ENCODE data around the gene CROCC2.

CROCC2 gene

DNA sequence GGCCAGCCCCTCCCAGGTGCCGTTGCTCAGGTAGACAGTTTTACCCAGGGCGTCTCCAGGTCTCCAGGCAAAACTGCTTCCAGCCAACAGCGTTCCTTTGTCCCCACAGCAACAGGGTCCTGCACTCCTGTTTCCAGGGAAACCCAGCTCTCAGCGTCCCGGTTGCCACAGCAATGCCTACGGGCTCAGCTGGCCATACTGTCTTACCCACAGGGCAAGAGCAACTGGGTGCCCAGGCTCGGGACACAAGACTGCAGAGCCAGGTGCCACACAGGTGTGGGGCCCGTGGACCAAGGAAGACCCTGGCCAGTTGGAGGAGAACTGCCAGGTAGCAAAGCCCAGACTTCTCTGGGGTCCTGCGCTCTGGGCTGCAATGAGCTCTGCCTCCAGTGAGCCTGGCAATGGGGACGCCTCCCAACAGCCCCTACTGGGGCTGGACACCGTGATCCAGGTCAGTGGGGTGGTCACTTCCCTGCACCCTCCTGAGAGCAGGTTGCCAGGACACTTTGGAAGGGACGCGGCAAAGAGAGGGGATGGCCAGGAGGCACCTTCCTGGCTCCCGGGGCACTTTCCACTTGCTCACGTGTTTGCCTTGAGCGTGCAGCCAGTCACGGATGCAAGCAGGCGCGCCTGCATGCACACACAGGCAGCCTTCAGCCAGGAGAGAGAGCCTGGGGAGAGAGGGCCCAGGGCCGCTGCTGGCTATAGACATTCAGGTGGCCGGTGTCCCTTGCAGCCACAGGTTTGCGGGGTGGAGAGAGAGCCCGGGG, at the start of gene CROCC2:
CROCC2 (plus strand) TSS at position 196 of the 770 bp plus-strand sequence; CDS start at position 374, 178 bp downstream.
- no peak for DNase-seq (ENCODE audit: low read depth in 2 of 2)

DNA sequence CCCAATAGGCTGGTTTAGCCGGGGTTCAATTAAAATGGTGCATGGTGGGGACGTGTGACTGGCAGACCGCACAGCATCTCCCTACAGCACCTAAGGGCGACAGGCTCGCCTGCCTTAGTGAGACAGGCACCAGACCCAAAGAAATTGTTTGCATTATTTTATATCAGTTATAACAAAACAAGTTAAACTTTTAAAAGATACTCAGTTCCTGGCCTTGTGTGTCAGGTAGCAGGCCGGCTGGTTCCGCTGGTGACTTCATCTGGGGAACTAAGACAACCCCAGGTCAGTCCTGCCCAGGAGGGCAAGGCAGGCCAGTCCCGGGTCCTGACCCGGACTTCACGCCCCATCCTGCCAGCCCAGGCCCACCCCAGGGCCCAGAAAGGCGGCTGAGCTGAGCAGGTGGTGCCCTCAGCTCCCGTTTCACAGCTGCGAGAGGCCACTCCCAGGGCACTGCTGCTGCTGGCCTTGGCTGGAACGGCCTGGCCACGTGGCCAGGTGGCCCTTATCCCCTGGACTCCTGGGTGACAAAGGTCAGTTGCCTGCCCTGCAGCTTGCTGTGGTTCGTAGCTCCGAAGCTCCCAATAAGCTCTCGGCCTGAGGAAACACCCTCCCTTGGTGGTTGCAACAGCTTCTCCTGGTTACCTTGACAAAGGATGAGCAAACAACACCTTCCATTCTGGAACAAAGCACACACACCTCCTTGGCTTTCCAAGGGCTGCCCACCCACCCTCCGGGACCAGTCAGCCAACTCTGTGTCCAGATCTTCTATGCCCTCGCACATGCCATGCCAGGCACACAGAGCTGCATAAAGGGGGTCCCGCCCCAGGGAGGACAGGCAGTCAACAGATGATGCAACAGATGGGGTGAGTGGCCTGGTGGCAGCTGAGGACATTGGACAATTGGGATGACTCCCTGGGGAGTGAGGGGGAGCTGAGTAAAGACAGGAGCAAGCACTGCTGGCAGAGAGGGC, 48.8 kb upstream of the CROCC2 start:
- no peak for DNase-seq (ENCODE audit: low read depth in 2 of 2)

DNA sequence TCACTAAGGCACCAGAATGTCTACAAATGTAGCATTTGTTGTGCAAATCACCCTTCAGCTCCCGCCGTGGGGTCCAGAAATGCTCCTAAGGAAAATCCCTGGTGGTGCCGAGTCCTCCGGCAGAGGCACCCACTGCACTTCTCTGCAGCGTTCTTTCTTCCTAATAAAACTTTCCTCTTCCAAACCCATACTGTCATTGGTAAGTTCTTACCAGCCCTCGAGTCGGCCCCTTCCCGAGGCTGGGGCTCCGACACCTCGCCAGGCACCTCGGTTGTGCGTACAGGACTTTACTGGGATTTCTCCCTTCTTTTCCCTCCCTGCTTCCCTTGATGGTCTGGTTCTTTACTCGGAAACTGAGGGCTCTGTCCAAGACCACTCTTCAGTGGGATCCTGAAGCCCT, 47.8 kb upstream of the CROCC2 start:
- DNase-seq (ENCODE audit: low read depth in 2 of 2), result no peak

DNA sequence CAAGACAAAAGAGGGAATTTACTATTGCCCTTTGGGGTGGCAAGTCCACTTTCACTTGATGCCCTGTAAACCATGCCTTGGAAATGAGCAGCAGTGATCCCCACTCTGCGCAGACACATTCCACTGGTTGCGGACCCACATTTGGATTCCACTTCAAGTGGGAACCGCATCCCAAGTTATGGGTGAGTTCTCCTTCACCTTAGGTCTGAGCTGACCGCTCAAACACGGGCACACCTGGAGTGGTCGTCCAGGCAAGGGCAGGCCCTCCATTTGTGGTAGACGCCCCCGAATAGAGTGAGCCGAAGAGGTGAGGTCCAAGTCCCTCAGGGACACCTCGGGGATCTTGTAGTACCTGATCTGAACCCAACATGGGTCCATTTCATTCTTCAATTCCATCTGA, 47.3 kb upstream of the CROCC2 start:
- DNase-seq (ENCODE audit: low read depth in 2 of 2), result no peak

DNA sequence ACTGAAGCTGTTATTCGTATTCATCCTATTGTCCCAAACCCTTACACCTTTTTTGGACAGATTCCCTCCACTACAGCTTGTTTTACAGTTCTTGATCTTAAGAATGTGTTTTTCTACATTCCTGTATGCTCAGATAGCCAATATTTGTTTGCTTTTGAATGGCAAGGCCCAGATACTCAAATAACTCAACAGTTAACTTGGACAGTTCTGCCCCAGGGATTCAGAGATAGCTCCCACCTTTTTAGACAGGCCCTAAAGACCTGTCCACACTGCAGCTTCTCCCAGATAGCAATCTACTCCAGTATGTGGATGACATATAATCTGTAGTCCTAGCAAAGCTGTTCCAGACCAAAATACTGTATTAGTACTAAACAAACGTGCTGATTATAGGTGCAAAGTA, 44.6 kb upstream of the CROCC2 start:
- no peak for DNase-seq (ENCODE audit: low read depth in 2 of 2)

DNA sequence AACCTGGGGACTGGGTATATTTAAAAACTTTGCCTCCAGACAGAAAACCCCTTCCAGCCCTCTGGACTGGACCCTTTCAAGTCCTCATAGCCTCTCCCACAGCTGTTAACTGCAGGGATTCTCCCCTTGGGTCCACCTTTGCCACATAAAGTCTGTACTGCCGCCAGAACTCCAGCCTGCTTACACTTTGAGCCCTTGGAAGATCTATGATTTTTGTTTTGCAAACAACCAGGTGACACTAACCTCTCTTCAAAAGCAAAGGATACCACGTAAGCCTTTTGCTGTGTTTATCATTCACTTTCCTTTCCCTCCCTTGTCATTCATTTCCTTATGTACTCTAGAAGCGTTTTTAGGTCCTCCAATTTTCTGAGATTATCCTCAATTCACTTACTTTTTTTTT, 41.7 kb upstream of the CROCC2 start:
- no peak for DNase-seq (ENCODE audit: low read depth in 2 of 2)

DNA sequence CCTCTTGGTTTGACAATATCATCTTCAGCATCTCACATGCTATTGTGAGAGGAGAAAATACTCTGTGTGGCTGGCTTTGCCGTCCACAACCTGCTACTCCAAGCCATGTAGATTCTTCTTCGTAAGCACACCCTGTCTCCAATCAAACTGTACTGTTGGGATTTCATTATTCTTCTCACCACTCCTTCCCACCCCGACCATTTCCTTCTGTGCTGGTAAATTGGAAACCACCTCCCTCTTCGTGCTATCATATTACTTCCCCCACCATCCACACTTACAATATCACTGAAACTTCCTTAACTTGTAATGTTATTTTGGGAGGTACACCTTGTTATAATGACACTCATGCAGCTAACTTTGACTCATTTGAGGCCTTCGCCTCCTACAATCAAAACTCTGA, 40.7 kb upstream of the CROCC2 start:
- DNase-seq (ENCODE audit: low read depth in 2 of 2), result no peak

DNA sequence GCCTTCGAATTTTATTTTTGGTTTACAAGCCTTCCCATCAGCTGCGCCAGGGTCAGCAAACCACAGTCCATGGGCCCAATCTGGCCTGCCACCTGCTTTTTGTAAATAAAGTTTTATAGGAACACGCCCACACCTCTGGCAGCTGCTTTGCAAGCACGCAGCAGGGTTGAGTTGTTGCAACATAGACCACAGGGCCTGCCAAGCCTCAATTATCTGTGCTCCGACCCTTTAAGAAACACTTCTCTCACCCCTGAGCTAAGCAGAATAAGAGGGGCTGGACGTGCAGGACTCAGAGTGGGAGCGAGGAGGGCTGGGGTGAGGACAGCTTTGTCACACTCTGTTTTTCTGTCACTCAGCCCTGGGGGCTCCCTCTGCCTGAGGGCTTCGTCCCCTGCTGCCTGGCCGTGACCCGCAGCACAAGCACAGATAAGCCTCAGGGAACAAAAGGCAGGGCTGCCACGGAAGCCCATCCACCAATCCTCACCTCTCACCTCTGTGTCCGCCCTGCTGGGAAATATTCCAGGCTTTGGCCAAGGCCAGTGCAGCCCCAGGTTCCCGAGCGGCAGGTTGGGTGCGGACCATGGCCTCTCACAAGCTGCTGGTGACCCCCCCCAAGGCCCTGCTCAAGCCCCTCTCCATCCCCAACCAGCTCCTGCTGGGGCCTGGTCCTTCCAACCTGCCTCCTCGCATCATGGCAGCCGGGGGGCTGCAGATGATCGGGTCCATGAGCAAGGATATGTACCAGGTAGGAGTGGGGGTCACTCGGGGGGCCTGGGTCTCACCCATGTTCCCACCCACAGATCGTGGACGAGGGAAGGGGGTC, 37.6 kb upstream of the CROCC2 start, which contains the start of gene AGXT:
AGXT (plus strand) TSS at position 539 of the 823 bp plus-strand sequence; CDS start at position 581, 42 bp downstream.
- no peak for DNase-seq (ENCODE audit: low read depth in 2 of 2)

DNA sequence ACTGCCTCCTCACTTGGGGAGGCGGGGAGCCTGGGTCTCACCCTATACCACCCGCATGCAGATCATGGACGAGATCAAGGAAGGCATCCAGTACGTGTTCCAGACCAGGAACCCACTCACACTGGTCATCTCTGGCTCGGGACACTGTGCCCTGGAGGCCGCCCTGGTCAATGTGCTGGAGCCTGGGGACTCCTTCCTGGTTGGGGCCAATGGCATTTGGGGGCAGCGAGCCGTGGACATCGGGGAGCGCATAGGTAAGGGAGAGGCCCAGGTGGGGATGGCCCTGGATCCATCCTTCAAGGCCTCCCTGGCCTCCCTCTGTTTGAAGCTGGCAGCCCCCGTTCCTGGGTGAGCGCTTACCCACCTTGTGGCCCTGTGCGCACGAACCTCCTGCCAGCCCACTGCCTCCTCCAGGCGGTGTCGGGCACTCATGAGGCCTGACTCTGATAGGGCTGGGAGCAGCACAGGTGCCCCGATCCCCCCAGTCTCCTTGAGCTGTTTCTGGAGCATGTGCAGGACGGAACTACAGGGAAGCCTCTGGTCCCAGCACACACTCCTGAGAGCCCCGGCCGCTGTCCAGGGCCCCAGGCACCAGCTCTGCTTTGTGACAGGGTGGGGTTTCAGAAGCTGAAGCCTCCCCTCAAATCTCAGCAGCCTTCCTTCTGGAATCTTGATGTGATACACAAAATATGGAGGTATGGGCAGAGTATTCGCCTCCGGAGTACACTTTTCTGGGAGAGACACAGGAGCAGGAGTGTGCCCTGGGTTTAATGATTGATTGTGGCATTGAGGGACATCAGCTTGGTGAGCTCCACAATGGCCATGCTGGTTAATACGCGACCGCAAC, 36.8 kb upstream of the CROCC2 start:
- DNase-seq (ENCODE audit: low read depth in 2 of 2), result no peak

DNA sequence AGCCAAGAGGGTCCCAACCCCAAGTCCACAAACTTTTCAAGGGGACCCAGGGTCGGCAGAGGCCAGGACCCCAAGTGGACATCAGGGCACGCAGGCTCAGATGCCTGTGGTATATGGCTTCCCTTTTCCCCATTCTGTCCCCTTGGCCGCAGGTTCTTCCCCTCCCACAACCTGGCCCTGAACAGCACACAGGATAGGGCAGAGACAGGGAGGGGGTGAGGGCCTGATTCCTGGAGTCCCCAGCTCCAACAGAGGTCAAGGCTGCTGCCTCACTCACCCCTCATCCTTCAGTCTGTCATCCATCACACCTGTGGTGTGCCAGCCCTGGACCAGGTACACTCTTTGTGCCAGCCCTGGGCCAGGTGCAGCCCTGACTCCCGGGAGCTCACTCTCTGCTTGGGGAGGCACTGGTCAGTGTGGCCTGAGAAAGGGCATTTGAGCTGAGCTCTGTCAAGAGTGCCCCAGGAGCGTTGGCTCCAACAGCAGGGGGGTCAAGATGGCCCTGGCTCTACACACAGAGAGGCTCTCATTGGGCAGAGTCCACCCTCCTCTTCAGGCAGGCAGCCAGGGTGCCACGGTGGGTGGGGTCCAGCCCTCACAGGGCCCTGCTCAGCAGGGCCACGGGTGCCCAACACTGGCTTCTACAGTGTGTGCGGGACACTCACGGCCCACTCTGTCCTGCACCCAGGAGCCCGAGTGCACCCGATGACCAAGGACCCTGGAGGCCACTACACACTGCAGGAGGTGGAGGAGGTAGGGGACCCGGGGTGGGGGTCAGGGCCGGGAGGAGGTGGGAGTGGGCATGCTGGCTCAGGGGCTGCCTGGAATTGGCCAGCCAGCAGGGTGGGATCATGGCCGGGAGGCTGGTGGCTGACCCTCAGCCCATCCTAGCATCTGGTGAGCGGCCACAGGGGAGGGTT, 35.9 kb upstream of the CROCC2 start:
- DNase-seq (ENCODE audit: low read depth in 2 of 2), result no peak

DNA sequence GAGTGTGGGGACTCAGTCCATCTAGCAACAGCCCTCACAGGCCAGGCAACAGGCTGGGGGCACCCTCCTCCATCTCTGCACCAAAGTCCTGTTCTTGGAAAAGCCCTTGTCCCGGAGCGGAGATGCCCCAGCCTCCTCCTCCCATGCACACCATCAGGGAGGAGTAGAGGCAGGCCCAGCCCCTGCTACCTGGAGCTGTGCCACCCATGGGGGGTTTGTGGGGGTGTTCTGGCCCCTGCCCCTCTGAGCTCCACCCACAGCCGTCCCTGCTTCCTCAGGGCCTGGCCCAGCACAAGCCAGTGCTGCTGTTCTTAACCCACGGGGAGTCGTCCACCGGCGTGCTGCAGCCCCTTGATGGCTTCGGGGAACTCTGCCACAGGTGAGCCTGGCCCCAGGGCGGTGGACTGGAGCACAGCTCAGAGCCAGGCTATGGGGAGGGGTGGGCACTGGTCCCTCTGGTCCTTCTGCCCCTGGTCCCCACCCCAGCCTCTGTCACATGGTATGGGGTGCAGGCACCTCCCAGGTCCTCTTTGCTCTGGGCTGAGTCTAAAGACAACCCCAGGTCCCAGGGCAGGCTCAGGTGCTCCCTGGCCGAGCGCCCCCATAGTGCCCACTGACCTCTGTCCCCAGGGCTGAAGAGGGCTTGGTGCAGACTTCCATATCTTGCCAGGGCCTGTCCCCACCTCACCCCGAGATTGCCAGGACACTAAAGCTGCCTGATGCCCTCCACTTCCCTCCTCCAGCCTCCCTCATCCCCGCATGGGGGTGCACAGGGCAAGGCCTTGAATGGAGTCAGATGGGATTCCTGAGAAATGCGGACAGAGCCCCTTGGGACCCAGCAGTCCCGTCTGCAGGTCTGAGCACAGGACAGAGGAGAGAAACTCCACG, 34.8 kb upstream of the CROCC2 start:
- no peak for DNase-seq (ENCODE audit: low read depth in 2 of 2)

DNA sequence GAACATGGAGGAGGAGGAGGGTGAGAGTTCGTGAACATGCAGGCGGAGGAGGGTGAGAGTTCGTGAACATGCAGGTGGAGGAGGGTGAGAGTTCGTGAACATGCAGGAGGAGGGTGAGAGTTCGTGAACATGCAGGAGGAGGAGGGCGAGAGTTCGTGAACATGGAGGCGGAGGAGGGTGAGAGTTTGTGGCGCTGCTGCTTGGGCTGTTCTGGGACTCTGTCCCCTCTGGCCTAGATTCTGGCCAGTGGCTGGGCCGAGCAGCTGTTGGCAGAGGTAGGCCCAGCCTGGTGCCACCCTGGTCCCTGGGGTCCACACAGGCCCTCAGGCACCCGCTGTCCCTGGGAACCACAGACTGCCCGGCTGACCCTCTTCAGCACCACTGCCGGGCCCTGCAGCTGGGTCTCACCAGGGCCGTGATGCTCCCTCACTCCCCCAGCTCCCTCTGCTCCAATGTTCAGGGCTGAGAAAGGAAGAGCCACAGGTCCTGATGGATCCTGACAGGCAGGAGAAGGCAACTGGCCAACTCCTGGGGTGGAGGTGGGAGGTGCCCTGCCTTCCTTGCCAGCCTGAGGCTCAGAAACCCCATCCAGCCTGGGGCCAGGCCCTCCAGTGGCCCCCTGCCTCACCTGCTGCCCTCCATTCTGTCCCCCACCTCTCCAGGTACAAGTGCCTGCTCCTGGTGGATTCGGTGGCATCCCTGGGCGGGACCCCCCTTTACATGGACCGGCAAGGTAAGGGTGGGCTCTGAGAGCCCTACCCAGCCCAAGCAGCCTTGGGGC, 33.6 kb upstream of the CROCC2 start:
- DNase-seq (ENCODE audit: low read depth in 2 of 2), result no peak

DNA sequence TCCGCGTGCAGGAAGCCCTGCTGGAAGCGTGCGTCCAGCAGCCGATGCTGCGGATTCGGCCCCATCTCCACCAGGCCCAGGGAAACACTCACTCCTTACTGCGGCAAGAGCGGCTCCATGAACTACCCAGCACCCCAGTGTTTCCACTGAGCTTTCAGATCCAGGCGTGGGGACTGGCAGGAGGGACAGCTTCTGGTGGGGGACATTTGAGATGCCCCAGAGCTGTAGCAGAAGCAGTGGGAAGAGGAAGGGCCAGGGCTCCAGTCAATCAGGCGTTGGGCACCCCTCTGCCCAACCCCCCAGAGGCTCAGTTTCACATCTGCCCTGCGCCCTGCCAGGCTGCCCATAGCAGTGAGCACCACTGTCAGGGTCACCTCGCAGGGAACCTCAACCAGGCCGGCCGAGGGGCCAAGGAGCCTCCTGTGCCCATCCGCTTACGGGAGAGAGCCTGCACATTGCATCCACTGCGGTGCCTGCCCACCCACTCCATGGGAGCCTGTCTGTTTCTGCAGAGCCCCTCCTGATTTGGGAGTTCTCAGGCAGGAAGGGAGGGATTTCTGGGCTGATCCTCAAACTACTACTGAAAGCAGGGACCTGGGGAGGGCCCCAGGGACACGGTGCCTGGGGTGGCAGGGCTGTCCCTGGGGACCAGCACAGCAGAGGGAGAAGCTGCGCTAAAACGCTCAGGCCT, 32.9 kb upstream of the CROCC2 start:
- DNase-seq (ENCODE audit: low read depth in 2 of 2), result no peak

DNA sequence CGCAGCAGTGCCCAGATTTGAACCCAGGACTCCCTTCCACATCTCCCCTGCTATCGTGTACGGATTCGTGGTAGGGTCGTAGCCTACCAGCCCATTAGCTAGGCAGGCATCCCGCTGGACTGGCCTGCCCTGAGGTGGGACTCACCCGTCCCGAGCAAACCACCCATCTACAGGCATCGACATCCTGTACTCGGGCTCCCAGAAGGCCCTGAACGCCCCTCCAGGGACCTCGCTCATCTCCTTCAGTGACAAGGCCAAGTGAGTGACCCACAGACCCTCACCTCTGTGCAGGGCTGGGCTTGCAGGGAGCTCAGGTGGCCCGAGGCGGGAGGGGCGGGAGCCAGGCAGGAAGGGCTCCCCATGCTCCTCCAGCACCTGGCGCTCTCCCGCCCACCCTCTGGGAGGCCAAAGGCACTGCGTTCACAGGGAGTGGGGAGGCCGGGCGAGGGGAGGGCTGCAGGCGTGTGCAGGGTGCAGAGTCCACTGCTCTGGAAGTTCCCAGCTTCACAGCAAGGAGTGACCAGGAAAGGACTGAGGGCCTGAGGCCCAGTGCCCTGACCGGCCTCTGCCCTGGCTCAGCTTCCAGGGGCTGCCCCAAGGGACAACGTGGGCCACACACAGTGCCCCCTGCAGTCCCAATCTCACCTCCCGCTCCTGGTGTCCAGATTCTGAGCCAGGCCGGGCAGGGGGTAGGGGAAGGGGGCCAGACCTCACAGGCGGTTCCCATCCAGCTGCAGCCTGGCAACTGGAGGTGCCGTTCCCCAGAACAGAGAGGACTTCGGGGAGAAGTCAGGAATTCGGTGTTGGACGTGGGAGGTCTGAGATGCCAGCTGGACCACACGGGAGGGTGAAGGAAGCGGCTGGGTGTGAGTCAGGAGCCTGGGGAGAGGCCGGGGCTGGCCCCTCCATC, 32.1 kb upstream of the CROCC2 start:
- no peak for DNase-seq (ENCODE audit: low read depth in 2 of 2)

DNA sequence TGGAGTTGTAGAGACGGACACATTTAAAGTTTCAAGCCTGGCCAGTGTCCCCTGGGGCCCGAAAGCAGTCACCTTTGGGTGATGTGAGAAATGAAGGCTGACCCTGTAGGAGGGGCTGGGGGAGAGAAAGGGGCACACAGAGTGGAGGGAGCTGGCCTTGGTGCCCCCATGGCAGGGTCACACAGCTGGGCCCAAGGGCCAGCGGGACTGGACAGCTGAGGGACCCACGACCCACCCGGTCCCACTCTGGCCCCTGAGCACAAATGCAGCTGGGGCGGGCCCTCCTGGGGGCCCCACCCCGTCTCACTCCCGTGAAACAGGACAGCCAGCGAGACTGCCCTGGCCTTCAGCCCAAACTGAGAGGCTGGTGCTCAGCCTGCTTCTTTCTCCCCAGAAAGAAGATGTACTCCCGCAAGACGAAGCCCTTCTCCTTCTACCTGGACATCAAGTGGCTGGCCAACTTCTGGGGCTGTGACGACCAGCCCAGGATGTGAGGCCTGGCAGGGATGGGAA, 31.4 kb upstream of the CROCC2 start:
- no peak for DNase-seq (ENCODE audit: low read depth in 2 of 2)

Measured in stimulated activated CD8-positive, alpha-beta memory T cell treated with anti-CD3 and anti-CD28 coated beads, Interleukin-7, amount 100 ng/mL, for 1 hour (primary cell).